HepG2 (cell line): ENCODE results near the gene ALDH4A1. TPM values are rescaled to one million over a fixed set of nuclear protein-coding genes. Genes with fewer than 3 reads are reported as not detected.

Experiments used
- ATAC-seq: fragments of 200-7000 bp; cut with Tn5 transposase; 3 replicates; pipeline ENCODE4 v1.9.1; 2020; ENCODE audit warnings: mild to moderate bottlenecking, moderate library complexity
- BruUV-seq: library from RNA; stranded (reverse); fragments of 400-500 nt; replicated peaks from 2 replicates; lab custom pipeline; 2021; lab: Mats Ljungman, UMichigan
- CTCF ChIA-PET: fragments of 300-600 bp; formaldehyde crosslinking; extraction: SDS; loops from one replicate; lab custom pipeline; 2021; ENCODE audit warnings: low total read pairs, inconsistent platforms, low intra/inter-chr PET ratio; lab: Yijun Ruan, JAX
- POLR2A ChIA-PET: fragments of 350-600 bp; sonication (Branson Sonifier 250); formaldehyde crosslinking; loops from one replicate; lab custom pipeline; 2020; ENCODE audit warnings: antibody characterized with exemption, inconsistent platforms; lab: Yijun Ruan, JAX
- DNase-seq: peaks from one replicate; pipeline ENCODE4 v3.0.0-alpha.2; 2015; ENCODE audit warnings: low spot score
- FAIRE-seq: peaks from 3 replicates; lab custom pipeline; 2011; peaks lifted over from hg19 to GRCh38; lab: Jason Lieb, UNC
- H2AFZ ChIP-seq: one replicate; pipeline ENCODE4 v1.6.1; 2011; ENCODE audit warnings: low read length, inconsistent platforms
- H3K27ac ChIP-seq: fragments of 300-600 bp; 3 replicates; pipeline ENCODE4 v1.8.0; 2011; ENCODE audit warnings: mixed run types, mild to moderate bottlenecking, mixed read lengths, low read length, inconsistent platforms; ENCODE audit not compliant: insufficient read depth; ENCODE audit errors: extremely low read length
- H3K27me3 ChIP-seq, 2 experiments: fragments of 200-600 bp in 1 of 2; 2 replicates in 1 of 2; 3 replicates in 1 of 2; pipeline versions ENCODE4 v1.6.0 to v1.8.0; 2011; ENCODE audit warnings: low read length in 2 of 2, mild to moderate bottlenecking in 2 of 2, moderate library complexity in 2 of 2, inconsistent platforms in 1 of 2; ENCODE audit not compliant: insufficient read depth in 2 of 2, control insufficient read depth in 1 of 2
- H3K36me3 ChIP-seq, 2 experiments: fragments of 200-600 bp in 1 of 2; replicated peaks in 1 of 2; 2 replicates in 1 of 2; 3 replicates in 1 of 2; pipeline versions ENCODE4 v1.5.1 to v1.8.0; 2011; ENCODE audit warnings: low read length in 2 of 2, inconsistent platforms in 1 of 2; ENCODE audit not compliant: insufficient read depth in 2 of 2, control insufficient read depth in 1 of 2
- H3K4me1 ChIP-seq: 2 replicates; pipeline ENCODE4 v1.5.1; 2012; ENCODE audit warnings: low read length, inconsistent platforms; ENCODE audit not compliant: insufficient read depth
- H3K4me2 ChIP-seq: 2 replicates; pipeline ENCODE4 v1.6.0; 2011; ENCODE audit warnings: low read depth, low read length, inconsistent platforms
- H3K4me3 ChIP-seq, 3 experiments: fragments of 200-600 bp in 1 of 3; sonication (generic), shearing (Covaris generic) in 1 of 3; replicated peaks in 1 of 3; 2 replicates each; pipeline ENCODE4 v1.5.1; 2011 to 2016; ENCODE audit warnings: low read length in 3 of 3, inconsistent platforms in 2 of 3, low read depth in 2 of 3, mild to moderate bottlenecking in 2 of 3, control low read depth in 1 of 3, mixed read lengths in 1 of 3; ENCODE audit not compliant: insufficient read depth in 1 of 3
- H3K79me2 ChIP-seq: one replicate; pipeline ENCODE4 v1.6.1; 2011; ENCODE audit warnings: low read length, inconsistent platforms; ENCODE audit not compliant: insufficient read depth
- H3K9ac ChIP-seq: 2 replicates; pipeline ENCODE4 v1.6.0; 2011; ENCODE audit warnings: mild to moderate bottlenecking, low read depth, low read length, inconsistent platforms; ENCODE audit not compliant: insufficient read depth
- H3K9me3 ChIP-seq: 2 replicates; pipeline ENCODE4 v1.5.1; 2012; ENCODE audit warnings: mild to moderate bottlenecking, low read length
- H4K20me1 ChIP-seq: 2 replicates; pipeline ENCODE4 v1.6.0; 2011; ENCODE audit warnings: inconsistent platforms, mild to moderate bottlenecking, low read length, moderate library complexity; ENCODE audit not compliant: insufficient read depth
- EP300 ChIP-seq, 3 experiments: sonication (generic) in 1 of 3; formaldehyde crosslinking in 1 of 3; IDR thresholded peaks; 2 replicates each; pipeline versions ENCODE4 v1.5.1 to v1.6.1; 2011 to 2020; ENCODE audit warnings: low read depth in 2 of 3, low read length in 2 of 3, borderline replicate concordance in 1 of 3, improper control_type of control experiment in 1 of 3, mild to moderate bottlenecking in 1 of 3, missing genetic modification reagents in 1 of 3, moderate library complexity in 1 of 3
- HNF4A ChIP-seq: sonication (generic); formaldehyde crosslinking; IDR thresholded peaks from 2 replicates; pipeline ENCODE4 v1.4.0; 2020; ENCODE audit warnings: missing genetic modification reagents
- IKZF1 ChIP-seq: fragments of 450-650 bp; IDR thresholded peaks from 2 replicates; pipeline ENCODE4 v1.7.1; 2016
- JDP2 ChIP-seq: sonication (generic); formaldehyde crosslinking; IDR thresholded peaks from 2 replicates; pipeline ENCODE4 v1.8.1; 2022; ENCODE audit warnings: missing genetic modification reagents, borderline replicate concordance
- NR2C2 ChIP-seq: sonication (generic); formaldehyde crosslinking; IDR thresholded peaks from 2 replicates; pipeline ENCODE4 v1.4.0; 2020; ENCODE audit warnings: missing genetic modification reagents, mild to moderate bottlenecking, moderate library complexity, borderline replicate concordance
- RBM39 ChIP-seq: fragments of 200-400 bp; formaldehyde crosslinking; IDR thresholded peaks from one replicate; pipeline ENCODE4 v1.6.1; 2018; ENCODE audit warnings: antibody characterized with exemption, mild to moderate bottlenecking, low read depth, low read length; ENCODE audit not compliant: poor library complexity, severe bottlenecking
- ZNF121 ChIP-seq: sonication (generic); formaldehyde crosslinking; IDR thresholded peaks from 2 replicates; pipeline ENCODE4 v1.5.0; 2020; ENCODE audit warnings: mild to moderate bottlenecking, missing genetic modification reagents
- ZNF264 ChIP-seq: sonication (generic); formaldehyde crosslinking; IDR thresholded peaks from 2 replicates; pipeline ENCODE4 v1.4.0; 2020; ENCODE audit warnings: missing genetic modification reagents
- ZNF7 ChIP-seq: IDR thresholded peaks from 2 replicates; pipeline ENCODE4 v1.6.1; 2016; ENCODE audit warnings: missing biosample characterization, missing genetic modification reagents
- ZNF710 ChIP-seq: sonication (generic); formaldehyde crosslinking; IDR thresholded peaks from 2 replicates; pipeline ENCODE4 v1.5.0; 2020; ENCODE audit warnings: mild to moderate bottlenecking, missing genetic modification reagents, borderline replicate concordance
- WGBS: methylation state at CpG from one replicate; pipeline ENCODE4 v1.1.6; 2017; ENCODE audit warnings: low lambda C conversion rate; 5-methylcytosine and 5-hydroxymethylcytosine counted together
- in situ Hi-C: cut with HindIII; loops from 2 replicates; pipeline ENCODE4 v1.10.0; 2017; ENCODE audit warnings: low pct_unique_long_range_greater_than_20kb; ENCODE audit not compliant: extremely low pct_ligation_motif_present
- intact Hi-C: fragments of 100-400 bp; cut with micrococcal nuclease; formaldehyde crosslinking; loops from one replicate; pipeline ENCODE4 v1.10.0; 2022; ENCODE audit not compliant: unreplicated experiment
- polyA plus RNA-seq, 8 experiments: library from polyadenylated mRNA; depleted of rRNA in 3 of 8; stranded (reverse) in 7 of 8; unstranded in 1 of 8; fragments of >200 nt; fragmentation: Illumina TruSeq in 4 of 8; extraction: Trizol in 4 of 8; gene quantifications; 2 replicates each; pipeline versions ENCODE4 v1.2.1 to v1.2.3, GENCODE V29; 2011 to 2016; ENCODE audit warnings: low read depth in 4 of 8, missing spikeins in 1 of 8, mixed read lengths in 1 of 8; ENCODE audit not compliant: insufficient read depth in 1 of 8
- total RNA-seq, 5 experiments: library from RNA; depleted of rRNA; stranded (reverse); fragments of >200 nt; fragmentation: Illumina TruSeq; extraction: Trizol; gene quantifications; 2 replicates each; pipeline ENCODE4 v1.2.3, GENCODE V29; 2016; ENCODE audit warnings: low read depth in 1 of 5
- TF ChIP-seq, protein P1 (sequence below): IDR thresholded peaks from 2 replicates; pipeline ENCODE4 v1.6.1; 2016; ENCODE audit warnings: low read depth, borderline replicate concordance
- TF ChIP-seq, protein P2 (sequence below): sonication (generic); formaldehyde crosslinking; IDR thresholded peaks from 2 replicates; pipeline ENCODE4 v1.4.0; 2020; ENCODE audit warnings: missing genetic modification reagents, mild to moderate bottlenecking, borderline replicate concordance
- TF ChIP-seq, protein P3 (sequence below): conservative IDR thresholded peaks from 2 replicates; pipeline ENCODE4 v1.6.1; 2018; ENCODE audit warnings: missing genetic modification reagents

ALDH4A1 gene
- total and polyA plus RNA-seq, 2 of the 13 experiments (the other 11 are each of a cell fraction or from before 2014, with no cell fraction given) = 76.4 to 240 TPM

- TF ChIP-seq, protein P1, sequence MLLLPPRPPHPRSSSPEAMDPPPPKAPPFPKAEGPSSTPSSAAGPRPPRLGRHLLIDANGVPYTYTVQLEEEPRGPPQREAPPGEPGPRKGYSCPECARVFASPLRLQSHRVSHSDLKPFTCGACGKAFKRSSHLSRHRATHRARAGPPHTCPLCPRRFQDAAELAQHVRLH (CRISPR knock-in tag) = peak; percentile 36; the same call in 1 of the 2 replicates
- TF ChIP-seq JDP2 (CRISPR knock-in tag) = no peak; the same call in 1 of the 2 replicates
- no peak for TF ChIP-seq RBM39
- no peak for TF ChIP-seq ZNF7 (CRISPR knock-in tag)
Observed at GRCh38 chr1:18901147-18901951, 1.0 kb downstream of the ALDH4A1 start (continued).

DNA sequence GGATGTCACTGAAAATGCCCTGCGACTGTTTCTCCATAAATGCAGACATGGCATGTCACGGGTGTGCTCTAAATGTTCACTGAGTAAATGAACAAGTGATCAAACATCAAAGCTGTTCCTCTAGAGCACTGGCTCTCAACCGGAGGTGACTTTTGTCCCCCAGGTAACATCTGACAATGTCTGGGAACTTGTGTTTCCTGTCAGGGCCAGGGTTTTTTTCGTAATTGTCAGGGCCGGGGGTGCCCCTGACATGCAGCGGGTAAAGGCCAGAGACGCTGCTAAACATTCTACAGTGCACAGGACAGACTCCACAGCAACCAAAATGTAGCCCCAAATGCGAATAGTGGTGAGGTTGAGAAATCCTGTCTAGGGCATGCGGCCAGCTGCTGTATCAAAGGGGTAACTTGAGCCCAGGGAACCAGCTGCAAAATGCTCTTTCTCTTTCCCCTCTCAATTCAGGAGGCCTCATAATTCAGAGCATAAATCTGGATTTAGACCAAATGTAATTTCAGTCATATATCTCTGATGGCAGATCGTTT, 2.0 kb downstream of the ALDH4A1 start:
- POLR2A ChIA-PET = interaction anchor here (0.6 to 1.6 kb wide), 8 partner anchors 10 to 336 kb away, joined by 3 to 5 read pairs (median 4); no protein-coding TSS in a partner anchor
- DNase-seq (peak; percentile 94), FAIRE-seq (peak; percentile 96), ATAC-seq (peak; percentile 43)
- CTCF ChIA-PET = no interaction called here
- intact Hi-C loops = loop anchor here (2.0 kb wide), 2 partner anchors 16 to 110 kb away; no protein-coding TSS in a partner anchor
- no peaks in the 10 kb centered on the region for H3K9me3 ChIP-seq
- peaks cover 15% of the 10 kb centered on the region; the same call in 1 of the 2 replicates for H4K20me1 ChIP-seq
- peaks cover 9 to 19% of the 10 kb centered on the region in 2 experiments; a peak in 4 of 5 replicates for H3K36me3 ChIP-seq
- H3K4me1 ChIP-seq = peaks cover 69% of the 10 kb centered on the region
- H3K9ac ChIP-seq = peak overlapping the region; percentile 89
- peak overlapping the region; percentile 95 for H3K27ac ChIP-seq
- peak overlapping the region; percentile 81 to 95 (median 94) for H3K4me3 ChIP-seq
- 0% methylated on average over 8 of the region's 10 CpGs for WGBS
- in situ Hi-C loops = no loop called here
- no peaks in the 10 kb centered on the region for H3K27me3 ChIP-seq
- H3K79me2 ChIP-seq = peaks cover 55% of the 10 kb centered on the region
- BruUV-seq = TSS peak; percentile 47
- H3K4me2 ChIP-seq = peak overlapping the region; percentile 97
- no peak overlapping the region for H2AFZ ChIP-seq
- TF ChIP-seq, protein P2, sequence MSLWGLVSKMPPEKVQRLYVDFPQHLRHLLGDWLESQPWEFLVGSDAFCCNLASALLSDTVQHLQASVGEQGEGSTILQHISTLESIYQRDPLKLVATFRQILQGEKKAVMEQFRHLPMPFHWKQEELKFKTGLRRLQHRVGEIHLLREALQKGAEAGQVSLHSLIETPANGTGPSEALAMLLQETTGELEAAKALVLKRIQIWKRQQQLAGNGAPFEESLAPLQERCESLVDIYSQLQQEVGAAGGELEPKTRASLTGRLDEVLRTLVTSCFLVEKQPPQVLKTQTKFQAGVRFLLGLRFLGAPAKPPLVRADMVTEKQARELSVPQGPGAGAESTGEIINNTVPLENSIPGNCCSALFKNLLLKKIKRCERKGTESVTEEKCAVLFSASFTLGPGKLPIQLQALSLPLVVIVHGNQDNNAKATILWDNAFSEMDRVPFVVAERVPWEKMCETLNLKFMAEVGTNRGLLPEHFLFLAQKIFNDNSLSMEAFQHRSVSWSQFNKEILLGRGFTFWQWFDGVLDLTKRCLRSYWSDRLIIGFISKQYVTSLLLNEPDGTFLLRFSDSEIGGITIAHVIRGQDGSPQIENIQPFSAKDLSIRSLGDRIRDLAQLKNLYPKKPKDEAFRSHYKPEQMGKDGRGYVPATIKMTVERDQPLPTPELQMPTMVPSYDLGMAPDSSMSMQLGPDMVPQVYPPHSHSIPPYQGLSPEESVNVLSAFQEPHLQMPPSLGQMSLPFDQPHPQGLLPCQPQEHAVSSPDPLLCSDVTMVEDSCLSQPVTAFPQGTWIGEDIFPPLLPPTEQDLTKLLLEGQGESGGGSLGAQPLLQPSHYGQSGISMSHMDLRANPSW (CRISPR knock-in tag) = 0 out of 2 replicates have a peak, but pooled peaks have one; percentile 38
- TF ChIP-seq ZNF264 (CRISPR knock-in tag) = peak; percentile 74; the same call in 1 of the 2 replicates
- TF ChIP-seq IKZF1 = no peak
- peak in 1 of 2 experiments; percentile 78; a peak in 2 of 4 replicates for TF ChIP-seq EP300 (IDR thresholded peaks at IDR 0.05; ENCODE audit: low read depth in 2 of 2, low read length in 2 of 2)
- peak; percentile 65; the same call in 1 of the 2 replicates for TF ChIP-seq EP300 (CRISPR knock-in tag; IDR thresholded peaks at IDR 0.05; ENCODE audit: borderline replicate concordance)
- TF ChIP-seq ZNF710 (CRISPR knock-in tag) = peak; percentile 78; the same call in 1 of the 2 replicates
- peak; percentile 52; the same call in 1 of the 2 replicates for TF ChIP-seq NR2C2 (CRISPR knock-in tag)
- peak; percentile 91 for TF ChIP-seq HNF4A (CRISPR knock-in tag)
- 0 out of 2 replicates have a peak, but pooled peaks have one; percentile 21 for TF ChIP-seq ZNF121
- TF ChIP-seq, protein P3, sequence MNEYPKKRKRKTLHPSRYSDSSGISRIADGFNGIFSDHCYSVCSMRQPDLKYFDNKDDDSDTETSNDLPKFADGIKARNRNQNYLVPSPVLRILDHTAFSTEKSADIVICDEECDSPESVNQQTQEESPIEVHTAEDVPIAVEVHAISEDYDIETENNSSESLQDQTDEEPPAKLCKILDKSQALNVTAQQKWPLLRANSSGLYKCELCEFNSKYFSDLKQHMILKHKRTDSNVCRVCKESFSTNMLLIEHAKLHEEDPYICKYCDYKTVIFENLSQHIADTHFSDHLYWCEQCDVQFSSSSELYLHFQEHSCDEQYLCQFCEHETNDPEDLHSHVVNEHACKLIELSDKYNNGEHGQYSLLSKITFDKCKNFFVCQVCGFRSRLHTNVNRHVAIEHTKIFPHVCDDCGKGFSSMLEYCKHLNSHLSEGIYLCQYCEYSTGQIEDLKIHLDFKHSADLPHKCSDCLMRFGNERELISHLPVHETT (CRISPR knock-in tag) = peak; percentile 52; the same call in 1 of the 2 replicates
